GM21423 (cell line): ENCODE results near the gene NCS1.

Experiments
- ATAC-seq: cut with Tn5 transposase; IDR thresholded peaks from one replicate; pipeline ENCODE4 v1.9.1; 2021; ENCODE audit warnings: mild to moderate bottlenecking, moderate library complexity; ENCODE audit not compliant: unreplicated experiment

NCS1 gene

DNA sequence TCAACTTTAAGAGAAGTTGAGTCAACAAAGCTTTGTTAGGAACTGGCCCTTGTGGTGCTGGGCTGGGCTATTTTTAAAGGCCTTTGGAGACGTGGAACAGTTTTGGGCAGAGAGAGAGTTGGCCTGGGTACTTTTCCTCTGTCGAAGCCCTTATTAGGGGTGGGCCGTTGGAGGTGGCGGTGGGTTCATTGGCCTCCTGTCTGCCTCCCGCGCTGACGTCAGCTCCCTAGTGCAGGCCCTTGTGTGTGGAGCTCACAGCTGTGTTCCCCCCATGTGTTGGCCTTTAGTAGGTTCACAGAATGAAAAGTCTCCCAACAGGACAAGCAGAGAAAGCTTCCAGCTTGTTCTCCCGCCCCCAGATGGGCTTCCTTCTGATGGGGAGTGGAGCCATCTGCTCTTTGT is 2.7 kb downstream of the NCS1 start:
- ATAC-seq: no peak

DNA sequence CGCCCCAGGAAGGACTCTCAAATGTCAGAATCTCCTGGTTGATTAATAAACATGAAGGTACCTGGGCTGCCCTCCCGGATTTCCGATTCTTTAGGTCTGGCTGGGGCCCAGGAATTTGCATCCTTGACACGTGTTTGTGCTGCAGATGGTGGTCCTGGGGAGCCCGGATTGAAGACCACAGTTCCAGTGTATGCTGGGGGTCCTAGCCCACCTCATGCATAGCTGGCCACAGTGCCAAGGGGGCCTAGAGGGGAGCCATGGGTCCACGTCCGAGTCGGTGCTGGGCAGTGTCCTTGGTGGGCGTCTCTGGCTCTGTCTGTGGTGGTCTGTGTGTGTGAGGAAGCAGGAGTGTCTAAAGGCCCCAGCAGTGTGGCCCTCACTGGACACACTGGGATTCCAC is 3.2 kb downstream of the NCS1 start:
- no peak for ATAC-seq

DNA sequence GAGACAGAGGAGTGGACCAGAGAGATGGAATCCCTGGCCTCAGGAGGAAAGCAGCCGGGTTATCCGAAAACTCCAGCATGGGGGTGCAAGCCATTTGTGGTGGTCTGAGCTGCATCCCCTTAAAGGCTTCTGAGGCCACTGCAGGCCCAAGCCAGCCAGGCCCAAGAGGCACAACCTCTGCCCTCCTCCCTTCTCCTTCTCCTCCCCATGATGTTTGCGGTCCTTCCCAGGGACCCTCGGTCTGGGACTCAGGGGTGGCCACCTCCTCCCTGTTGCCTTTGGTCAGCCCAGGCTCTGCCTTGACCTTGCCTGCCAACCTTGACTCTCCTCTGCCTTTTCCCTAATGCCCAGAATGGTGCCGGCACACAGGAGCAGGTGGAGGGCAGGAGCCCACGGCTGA is 4.6 kb downstream of the NCS1 start:
- ATAC-seq: no peak

DNA sequence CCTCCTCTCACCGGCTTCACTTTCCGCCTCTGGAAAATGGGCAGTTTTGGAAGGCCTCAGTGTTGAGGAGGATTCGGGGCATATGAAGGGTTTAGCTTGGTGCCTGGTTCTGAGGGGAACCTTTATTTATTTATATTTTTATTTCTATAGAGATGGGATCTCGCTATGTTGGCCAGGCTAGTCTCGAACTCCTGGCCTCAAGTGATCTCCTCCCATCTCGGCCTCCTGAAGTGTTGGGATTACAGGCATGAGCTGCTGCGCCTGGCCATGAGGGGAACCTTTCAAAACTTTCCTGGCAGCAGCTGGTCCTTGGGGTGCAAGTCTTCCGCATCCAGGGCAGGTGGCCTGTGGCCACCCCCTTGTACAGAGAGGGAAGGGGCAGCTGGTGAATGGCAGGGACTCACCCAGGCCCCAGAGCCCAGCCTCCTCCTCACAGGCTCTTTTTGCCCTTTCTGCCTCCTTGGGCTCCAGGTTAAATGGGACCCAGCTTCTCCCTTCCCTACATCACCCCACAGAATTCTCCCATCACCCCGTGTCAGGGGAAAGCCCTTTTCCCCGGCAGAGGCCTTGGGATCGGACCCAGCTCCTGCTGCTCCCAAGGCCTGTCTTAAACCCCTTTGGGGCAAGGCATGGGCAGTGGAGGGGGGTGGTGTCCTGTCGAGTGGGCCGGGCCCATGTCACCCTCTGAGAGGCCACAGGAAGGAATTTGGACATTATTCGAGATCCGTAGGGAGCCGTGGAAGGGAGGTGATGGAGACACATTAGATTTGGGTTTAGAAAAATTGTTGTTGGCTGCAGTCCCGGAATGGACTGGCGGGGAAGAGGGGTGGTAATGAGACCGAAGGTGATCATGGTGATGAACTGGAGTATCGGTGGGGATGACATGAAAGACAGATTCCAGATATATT is 5.9 kb downstream of the NCS1 start:
- ATAC-seq: no peak

DNA sequence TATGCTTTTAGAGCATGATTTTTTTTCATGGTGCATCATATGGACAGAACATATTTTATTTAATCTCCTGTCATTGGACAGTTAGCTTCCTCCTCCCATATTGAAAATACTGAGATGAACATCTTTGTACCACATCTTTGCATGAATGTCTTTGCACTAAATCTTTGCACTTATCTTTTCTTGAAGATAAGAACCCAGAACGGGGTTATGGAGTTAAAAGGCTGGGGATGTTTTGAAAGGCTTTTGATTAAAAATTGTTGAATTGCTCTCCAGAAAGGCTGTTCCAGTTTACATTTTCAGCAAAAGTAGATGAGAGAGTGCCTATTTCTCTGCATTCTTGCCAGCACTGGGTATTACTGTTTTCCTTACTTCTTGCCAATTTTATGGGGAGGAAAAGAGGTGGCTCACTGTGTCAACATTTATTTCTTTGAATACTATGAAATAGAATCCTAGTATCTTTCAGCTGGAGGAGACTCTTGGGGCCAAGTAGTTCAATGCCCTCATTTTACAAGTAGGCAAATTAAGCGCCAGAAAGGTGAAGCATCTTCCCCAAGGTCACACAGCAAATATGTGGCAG is 7.2 kb downstream of the NCS1 start:
- ATAC-seq: no peak

DNA sequence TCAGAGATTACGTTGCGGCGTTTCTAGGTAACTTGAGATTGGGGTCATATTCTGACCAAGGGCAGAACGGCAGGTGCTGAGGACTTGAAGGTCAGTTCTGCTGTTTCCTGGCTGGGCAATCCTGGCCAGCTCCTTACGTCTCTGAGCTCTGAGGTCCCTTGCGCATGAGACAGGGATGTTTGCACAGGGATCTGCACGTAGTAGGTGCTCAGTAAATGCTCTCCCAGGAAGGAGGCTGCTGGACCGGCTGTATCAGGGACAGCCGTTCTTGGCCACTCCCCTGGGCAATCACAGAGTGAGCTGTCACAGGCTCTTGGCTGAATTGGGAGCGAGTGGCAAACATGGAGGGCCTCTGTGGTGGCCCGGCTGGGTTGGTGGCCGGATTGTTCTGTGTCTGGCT is 8.3 kb downstream of the NCS1 start:
- ATAC-seq: no peak

DNA sequence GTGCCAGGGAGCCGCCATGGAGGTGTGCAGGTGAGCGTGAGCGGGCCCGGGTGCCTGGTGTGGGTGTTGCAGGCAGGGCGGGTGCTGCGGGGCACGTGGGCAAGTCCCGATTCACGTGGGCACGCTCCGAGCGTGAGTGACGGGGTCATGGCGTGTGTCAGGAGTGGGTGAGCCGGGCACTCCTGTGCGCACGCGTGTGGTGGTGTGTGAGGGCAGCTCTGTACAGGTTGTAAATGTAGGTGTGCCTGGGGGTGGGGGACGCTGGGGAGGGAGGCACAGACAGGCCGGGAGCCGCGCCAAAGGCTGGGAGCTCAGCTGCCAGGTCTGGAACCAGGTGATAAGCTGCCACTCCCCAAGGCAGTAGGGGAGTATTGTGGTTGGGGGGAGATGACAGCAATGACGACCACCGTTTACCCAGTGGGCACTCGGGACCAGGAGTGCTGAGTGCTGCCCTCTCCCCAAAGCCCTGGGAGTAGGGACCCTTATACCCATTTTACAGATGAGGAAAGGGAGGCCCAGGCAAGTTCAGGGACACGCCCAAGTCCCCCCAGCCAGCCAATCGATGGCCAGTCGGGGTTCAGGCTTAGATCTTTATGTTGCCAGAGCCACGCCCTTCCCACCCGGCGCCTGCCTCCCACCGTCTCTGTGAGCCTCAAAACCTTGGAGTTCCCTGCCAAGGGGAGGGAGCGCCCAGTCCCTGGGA is 9.6 kb downstream of the NCS1 start:
- no peak for ATAC-seq

DNA sequence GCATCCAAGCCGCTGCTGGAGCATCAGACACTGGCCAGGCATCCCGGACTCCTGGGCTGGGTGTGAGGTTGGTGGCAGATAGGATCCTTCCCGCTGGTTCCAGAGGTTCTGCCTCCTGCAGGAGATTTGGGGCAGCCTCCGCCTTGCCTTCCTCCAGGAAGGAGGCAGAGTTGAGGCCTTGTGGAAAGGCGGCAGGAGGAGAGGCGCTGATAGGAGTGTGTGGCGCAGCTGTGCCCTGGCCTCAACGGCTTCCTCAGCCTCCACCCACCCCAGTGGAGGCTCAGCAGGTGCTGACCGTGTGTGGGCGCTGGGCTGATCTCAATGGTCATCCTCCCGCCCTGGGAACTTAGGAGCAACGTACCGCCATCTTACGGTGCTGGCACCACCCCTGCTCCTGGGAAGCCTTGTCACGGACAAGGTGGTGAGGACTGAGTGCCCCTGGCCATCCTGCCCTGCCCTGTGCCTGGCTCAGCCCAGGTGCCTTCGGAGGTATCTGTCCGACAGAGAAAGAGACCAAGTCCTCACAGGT is 10.2 kb downstream of the NCS1 start:
- no peak for ATAC-seq

DNA sequence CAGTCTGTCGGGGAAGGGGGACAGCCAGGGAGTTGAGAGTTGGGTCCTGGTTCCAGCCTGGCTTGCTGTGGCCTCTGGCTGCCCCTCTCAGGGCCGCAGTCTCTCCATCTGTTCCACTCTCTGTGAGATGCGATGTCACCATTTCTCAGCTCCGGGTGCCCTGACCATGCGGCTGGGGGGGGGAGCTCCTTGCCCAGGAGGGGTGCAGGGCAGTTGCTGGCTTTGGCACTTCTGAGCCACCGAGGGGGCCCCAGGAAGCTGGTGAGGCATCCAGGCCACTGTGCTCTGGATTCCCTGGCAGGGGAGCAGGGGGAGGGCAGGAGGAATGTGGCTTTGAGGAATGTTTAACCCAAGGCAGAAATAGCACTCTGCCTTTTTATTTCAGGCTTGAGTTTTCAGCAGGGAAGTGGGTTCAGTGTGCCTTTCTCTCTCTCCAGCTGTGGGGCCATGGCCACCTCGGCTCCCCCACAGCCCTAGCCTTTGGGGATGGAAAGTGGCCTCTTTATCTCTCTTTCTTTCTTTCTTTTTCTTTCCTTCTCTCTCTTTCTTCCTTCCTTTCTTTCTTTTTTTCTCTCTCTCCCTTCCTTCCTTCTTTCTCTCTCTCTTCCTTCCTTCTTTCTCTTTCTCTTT is 11.0 kb downstream of the NCS1 start:
- no peak for ATAC-seq

DNA sequence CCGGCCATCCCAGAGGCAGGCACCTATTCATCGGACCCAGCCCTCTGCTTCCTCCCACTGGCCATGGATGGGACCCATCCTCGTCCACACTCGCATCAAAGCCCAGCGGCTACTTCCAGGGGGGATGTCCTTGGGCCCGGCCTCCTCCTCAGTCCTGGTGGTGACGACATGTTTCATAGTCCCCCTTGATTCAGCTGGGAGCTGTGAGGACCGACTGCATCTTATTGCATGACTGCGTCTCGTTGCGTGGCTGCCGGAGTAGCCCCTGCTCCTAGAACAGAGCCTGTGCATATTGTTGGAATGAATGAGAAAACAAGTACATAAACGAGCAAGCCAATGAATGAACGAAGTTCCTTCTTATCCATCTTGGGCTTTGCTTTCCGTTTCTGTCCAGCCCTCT is 12.8 kb downstream of the NCS1 start:
- ATAC-seq: no peak

DNA sequence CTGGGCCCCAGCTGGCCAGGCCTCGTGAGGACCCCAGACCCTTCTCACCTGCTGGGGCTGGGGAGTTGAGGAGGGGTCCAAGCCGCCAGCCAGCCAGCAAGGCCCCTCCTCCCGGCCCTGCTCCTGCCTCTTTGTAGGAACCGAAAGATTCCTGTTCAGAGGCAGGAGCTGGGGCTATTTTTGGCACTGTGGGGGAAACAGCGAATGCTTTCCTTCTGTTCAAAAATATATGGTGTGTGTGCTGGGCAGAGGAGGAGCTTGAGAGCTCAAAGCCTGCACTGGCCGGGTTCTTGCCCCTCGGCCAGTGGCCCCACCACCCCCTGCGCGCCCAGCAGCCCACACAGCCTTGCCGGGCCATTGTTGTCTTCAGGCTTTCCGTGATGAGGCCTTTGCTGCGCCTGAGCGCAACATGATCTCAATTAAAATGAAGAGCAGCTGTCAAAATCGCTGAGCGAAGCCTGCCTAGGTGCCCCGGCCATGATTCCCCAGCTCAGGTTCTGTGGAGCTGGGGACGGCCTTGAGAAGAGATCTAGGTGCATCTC is 13.4 kb downstream of the NCS1 start:
- ATAC-seq: no peak

DNA sequence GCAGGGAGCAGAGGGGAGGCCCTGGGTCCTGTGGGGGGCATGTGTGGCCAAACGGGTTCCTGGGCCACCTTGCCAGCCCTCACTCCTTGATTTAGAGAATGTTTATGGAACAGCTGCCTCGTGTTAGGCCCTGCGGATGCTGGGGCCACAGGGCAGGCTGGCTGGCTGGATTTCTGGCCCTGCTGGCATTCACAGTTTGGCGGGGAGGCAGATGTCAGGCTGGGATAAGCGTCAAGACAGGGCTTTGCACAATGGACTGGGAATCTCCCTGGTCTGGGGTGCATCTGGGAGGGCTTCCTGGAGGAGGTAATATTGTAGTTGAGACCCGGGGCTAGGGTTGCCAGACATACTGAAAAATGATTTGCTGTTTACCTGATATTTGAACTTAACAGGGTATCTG is 13.8 kb downstream of the NCS1 start:
- ATAC-seq: no peak

DNA sequence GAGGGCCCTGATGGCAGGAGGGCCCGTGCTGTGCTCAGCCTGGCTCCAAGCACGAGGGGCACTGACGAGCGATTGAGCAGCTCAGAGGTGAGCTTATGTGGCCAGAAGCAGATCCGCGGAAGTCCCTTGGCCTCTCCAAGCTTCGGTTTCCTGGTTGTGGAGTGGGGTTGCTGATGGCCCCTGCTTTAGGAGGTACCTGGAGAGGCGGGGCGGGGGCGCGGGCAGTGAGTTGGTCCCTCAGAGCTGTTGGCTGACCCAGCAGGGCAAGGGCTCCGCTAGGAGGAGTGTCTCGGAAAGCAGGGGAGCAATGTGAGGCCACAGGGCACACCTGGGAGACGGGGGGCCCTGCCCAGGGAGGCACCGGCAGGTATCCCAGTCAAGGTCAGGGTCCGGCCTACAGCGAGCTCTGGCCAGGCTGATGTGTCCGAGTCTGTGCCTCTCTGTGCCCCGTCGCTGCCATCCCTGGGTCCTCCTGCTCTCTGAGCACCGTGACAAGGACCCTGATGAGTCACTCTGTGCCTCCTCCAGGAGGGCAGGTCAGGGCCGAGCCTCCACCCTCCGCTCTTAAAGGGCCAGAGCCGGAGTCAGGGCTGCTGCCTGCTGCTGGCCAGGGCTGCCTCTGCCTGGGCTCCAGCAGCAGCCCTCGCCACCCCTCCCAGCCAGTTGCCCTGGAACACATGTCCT is 14.8 kb downstream of the NCS1 start:
- ATAC-seq: no peak

DNA sequence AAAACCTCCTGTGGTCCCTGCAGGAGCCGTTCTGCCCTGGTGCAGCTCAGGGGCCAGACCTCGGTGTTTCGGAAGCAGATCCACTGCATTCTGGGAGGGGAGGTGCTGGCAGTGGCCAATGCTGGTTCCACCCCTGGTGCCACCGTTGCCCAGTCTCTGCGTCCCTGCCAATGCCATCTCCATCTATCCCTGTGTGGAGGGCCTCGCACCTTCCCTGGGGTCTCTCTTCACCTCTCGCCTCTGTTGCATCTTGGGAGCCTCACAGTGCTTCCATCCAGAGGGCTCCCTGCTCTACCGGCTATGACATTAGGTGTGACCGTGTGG is 15.3 kb downstream of the NCS1 start:
- ATAC-seq: no peak

DNA sequence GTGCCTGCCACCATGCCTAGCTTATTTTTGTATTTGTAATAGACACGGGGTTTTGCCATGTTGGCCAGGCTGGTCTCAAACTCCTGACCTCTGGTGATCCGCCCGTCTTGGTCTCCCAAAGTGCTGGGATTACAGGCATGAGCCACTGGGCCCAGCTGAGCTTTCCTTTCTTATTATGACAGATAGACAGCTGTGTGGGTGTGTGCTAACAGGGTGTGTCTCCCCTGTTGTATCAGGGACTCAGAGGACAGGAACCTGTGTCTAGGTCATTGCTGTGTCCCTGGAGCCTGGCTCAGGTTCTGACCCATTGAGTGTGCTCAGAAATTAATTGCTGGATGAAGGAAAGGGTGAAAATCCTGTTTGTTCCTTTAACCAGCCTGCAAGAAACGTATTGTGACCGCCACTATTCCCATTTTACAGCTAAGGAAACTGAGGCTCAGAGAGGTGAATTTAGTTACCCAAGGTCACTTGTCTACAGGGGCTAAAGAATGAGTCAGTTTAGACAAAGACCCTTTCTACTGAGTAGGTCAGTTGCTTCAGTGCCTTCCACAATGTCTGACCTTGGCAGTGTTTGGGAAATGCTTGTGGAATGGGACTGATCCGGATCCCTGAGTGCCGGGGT is 16.8 kb downstream of the NCS1 start:
- ATAC-seq: no peak

DNA sequence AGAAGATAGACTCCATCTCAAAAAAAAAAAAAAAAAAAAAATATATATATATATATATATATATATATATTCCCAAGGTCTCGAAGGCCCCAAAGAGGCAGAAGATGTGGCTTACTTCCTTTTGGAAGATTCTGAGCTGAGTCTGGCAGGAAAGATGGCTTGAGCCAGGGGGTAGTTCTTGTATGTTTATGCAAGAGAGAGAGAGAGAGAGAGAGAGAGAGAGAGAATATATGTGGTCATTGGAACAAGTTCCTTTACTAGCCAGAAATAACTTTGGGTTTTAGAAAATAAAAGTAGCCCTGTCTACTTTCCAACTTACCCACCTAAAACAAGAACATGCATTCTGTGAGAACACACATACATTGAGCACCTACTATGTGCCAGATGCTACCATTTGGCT is 17.6 kb downstream of the NCS1 start:
- ATAC-seq: no peak

DNA sequence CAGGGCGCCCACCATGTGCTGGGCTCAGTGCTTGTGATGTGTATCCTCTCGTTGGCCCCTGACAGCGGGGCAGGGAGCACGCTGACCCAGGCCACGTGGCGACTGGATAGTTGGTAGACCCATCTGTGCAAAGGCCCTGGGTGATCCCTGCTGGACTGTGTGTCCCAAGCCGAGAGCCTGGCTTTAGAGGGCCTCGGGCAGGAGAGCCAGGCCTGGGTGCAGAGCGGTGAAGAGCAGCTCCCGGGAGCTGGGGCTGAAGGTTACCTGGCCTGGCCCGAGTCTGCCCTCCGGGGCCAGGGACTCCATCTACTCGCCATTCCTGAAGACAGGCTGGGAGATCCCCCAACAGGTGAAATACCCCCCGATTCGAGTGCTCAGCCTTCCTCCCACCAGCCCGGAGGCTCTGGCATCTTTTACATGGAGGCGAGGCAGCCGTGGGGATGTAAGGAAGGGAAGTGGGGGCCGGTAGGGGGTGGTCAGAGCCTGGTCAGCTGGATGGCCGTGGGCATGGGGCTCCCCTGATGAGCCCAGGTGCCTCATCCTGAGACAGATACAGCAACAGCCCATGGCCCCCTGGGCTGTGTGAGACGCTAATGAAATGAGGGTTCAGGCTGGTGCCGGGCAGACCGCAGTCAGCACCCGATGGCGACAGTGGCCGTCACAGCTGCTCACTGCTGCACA is 19.0 kb downstream of the NCS1 start:
- ATAC-seq: no peak

DNA sequence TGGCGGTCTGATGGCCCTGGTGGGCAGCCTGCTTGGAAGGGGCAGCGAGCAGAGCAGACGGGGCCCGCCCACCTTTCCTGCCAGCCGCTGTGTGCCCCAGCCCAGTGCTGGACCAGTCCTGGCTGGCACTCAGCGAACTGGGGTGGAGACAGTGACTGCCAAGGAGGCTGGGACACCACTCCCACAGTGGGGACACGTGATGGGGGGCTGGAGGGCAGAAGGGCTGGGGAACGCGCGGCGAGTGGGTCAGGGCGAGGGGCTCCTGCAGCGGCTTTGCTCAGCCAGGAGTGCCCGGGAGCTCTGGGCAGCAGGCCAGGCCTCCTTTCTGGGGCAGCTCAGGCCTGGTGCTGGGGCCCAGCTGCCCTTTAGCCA is 19.5 kb downstream of the NCS1 start:
- ATAC-seq: no peak

DNA sequence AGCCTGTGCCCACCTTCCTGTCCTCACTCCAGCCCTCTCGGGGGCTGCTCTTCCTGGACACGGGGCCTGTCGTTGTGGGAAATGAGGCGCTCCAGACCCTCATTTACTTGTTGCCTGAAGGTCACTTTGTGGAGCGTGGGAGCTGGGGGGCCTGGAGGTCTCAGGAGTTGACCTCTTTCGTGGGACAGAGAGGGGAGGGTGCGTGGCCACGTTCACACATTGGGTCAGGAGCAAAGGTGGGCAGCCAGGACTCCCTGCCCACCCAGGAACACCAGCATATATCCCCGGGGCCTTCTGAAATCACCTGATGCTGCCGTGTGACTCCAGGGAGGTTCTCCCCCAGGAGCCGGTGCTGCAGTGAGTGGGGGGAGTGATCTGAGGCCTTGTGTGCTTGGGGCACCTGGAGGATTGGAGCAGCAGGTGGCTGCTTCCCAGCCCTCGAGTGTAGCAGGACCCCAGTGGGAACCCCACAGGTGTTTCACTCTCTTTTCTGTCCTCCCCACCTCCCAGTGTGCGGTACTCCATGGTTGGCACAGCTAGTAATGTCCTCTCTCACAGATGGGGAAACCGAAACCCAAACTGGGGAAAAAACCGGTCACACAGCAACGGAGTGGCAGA is 20.3 kb downstream of the NCS1 start:
- no peak for ATAC-seq
